C4-2B (cell line): ENCODE data around the gene GCNT1.

Experiments used
- ZFX ChIP-seq: fragments of 450-650 bp; IDR thresholded peaks from 2 replicates; pipeline ENCODE4 v1.6.1; 2017
- TF ChIP-seq, protein P1 (sequence below): fragments of 450-650 bp; conservative IDR thresholded peaks from 2 replicates; pipeline ENCODE4 v1.5.1; 2017; ENCODE audit warnings: mild to moderate bottlenecking

GRCh38 chr9:76417394-76417793 is 41.6 kb upstream of the GCNT1 start:
- TF ChIP-seq, protein P1, sequence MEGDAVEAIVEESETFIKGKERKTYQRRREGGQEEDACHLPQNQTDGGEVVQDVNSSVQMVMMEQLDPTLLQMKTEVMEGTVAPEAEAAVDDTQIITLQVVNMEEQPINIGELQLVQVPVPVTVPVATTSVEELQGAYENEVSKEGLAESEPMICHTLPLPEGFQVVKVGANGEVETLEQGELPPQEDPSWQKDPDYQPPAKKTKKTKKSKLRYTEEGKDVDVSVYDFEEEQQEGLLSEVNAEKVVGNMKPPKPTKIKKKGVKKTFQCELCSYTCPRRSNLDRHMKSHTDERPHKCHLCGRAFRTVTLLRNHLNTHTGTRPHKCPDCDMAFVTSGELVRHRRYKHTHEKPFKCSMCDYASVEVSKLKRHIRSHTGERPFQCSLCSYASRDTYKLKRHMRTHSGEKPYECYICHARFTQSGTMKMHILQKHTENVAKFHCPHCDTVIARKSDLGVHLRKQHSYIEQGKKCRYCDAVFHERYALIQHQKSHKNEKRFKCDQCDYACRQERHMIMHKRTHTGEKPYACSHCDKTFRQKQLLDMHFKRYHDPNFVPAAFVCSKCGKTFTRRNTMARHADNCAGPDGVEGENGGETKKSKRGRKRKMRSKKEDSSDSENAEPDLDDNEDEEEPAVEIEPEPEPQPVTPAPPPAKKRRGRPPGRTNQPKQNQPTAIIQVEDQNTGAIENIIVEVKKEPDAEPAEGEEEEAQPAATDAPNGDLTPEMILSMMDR, result no peak
- no peak for TF ChIP-seq ZFX
